Neural progenitor cell (in vitro differentiated cells): ENCODE data around the gene LPIN2. TPM values are rescaled to one million over a fixed set of nuclear protein-coding genes. Genes with fewer than 3 reads are reported as not detected.
A peak's percentile ranks its signal among the peaks of the same experiment; 100 is the strongest.

Experiments
- DNase-seq: peaks from one replicate; pipeline ENCODE4 v3.0.0-alpha.2; 2016; ENCODE audit warnings: low spot score
- H2AFZ ChIP-seq: fragments of 200-600 bp; sonication (generic); replicated peaks from 2 replicates; pipeline ENCODE4 v1.6.1; 2016; ENCODE audit warnings: antibody characterized with exemption
- H3F3A ChIP-seq: fragments of 200-600 bp; sonication (generic); 2 replicates; pipeline ENCODE4 v1.6.1; 2016; ENCODE audit warnings: antibody characterized with exemption, low read depth
- H3K27ac ChIP-seq: fragments of 200-600 bp; sonication (generic); 2 replicates; pipeline ENCODE4 v1.5.1; 2016; ENCODE audit warnings: mild to moderate bottlenecking
- H3K27me3 ChIP-seq: fragments of 200-600 bp; sonication (generic); 2 replicates; pipeline ENCODE4 v1.6.1; 2016; ENCODE audit warnings: mild to moderate bottlenecking, moderate library complexity
- H3K36me3 ChIP-seq: fragments of 200-600 bp; sonication (generic); 2 replicates; pipeline ENCODE4 v1.5.1; 2016
- H3K4me1 ChIP-seq: fragments of 200-600 bp; sonication (generic); 2 replicates; pipeline ENCODE4 v1.6.1; 2016; ENCODE audit warnings: mixed run types
- H3K4me2 ChIP-seq: fragments of 200-600 bp; sonication (generic); 2 replicates; pipeline ENCODE4 v1.6.1; 2016
- H3K4me3 ChIP-seq: fragments of 200-600 bp; sonication (generic); 2 replicates; pipeline ENCODE4 v1.5.1; 2016
- H3K79me2 ChIP-seq: fragments of 200-600 bp; sonication (generic); 2 replicates; pipeline ENCODE4 v1.6.1; 2016; ENCODE audit warnings: low read depth
- H3K9ac ChIP-seq: fragments of 200-600 bp; sonication (generic); 2 replicates; pipeline ENCODE4 v1.6.1; 2016
- H3K9me3 ChIP-seq: fragments of 200-600 bp; sonication (generic); 2 replicates; pipeline ENCODE4 v1.5.1; 2016; ENCODE audit warnings: low read depth
- H4K20me1 ChIP-seq: fragments of 200-600 bp; sonication (generic); 2 replicates; pipeline ENCODE4 v1.6.1; 2016; ENCODE audit warnings: low read depth
- H3K27ac Mint-ChIP-seq: 3 replicates; pipeline ENCODE4 v1.8.0; 2021; ENCODE audit warnings: mixed read lengths
- H3K27me3 Mint-ChIP-seq: 2 replicates; pipeline ENCODE4 v1.8.0; 2022; ENCODE audit warnings: low read depth, mild to moderate bottlenecking, inconsistent platforms, moderate library complexity, mixed read lengths; ENCODE audit not compliant: insufficient read depth
- H3K36me3 Mint-ChIP-seq: 3 replicates; pipeline ENCODE4 v1.8.0; 2021; ENCODE audit warnings: mixed read lengths
- H3K4me1 Mint-ChIP-seq: 3 replicates; pipeline ENCODE4 v1.8.0; 2021; ENCODE audit warnings: mixed read lengths
- H3K4me3 Mint-ChIP-seq: 3 replicates; pipeline ENCODE4 v1.8.0; 2021; ENCODE audit warnings: mild to moderate bottlenecking, moderate library complexity, mixed read lengths
- H3K9me3 Mint-ChIP-seq: 3 replicates; pipeline ENCODE4 v1.8.0; 2020; ENCODE audit warnings: mixed read lengths
- CTCF ChIP-seq: fragments of 200-600 bp; sonication (generic); IDR thresholded peaks from 2 replicates; pipeline ENCODE4 v1.5.1; 2017; ENCODE audit warnings: antibody characterized with exemption, mild to moderate bottlenecking
- EZH2 ChIP-seq: fragments of 200-600 bp; sonication (generic); IDR thresholded peaks from 2 replicates; pipeline ENCODE4 v1.6.1; 2017; ENCODE audit warnings: antibody characterized with exemption, mild to moderate bottlenecking, moderate library complexity
- EZH2phosphoT487 ChIP-seq: fragments of 200-600 bp; sonication (generic); IDR thresholded peaks from 2 replicates; pipeline ENCODE4 v1.6.1; 2017; ENCODE audit warnings: antibody characterized with exemption
- total RNA-seq: library from RNA; depleted of rRNA; stranded (reverse); fragments of >200 nt; gene quantifications from 2 replicates; pipeline ENCODE4 v1.2.3, GENCODE V29; 2015; ENCODE audit warnings: low replicate concordance

Gene LPIN2
- total RNA-seq, 1 donor from 2014 or later = 32.1 TPM

DNA sequence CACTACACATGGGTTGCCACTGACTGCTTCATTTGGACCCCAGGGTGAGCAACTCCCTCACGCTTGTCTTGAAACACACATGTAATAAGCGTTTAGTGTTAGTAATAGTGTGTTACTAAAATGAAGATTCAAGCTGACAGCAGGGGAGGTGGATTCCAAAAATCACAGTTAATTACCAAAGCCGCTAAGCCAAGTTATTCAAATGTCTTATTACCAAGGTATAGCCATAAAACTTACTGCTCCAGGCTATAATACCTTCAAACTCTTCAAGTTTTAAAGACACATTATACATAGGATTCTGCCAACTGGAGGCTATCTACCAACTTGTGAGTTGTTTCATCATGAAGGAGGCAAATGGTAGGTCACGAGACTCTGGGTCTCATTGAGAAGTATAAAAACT, 2.9 kb downstream of the LPIN2 start:
- no peaks in the 10 kb centered on the region for H3K27me3 ChIP-seq
- H3K9me3 ChIP-seq = no peaks in the 10 kb centered on the region
- H3K36me3 ChIP-seq = peaks cover 12% of the 10 kb centered on the region
- H2AFZ ChIP-seq = no peak overlapping the region
- no peak overlapping the region for H3K4me2 ChIP-seq
- TF ChIP-seq EZH2 (no peak), EZH2phosphoT487 (no peak)
- H3K9ac ChIP-seq = no peak overlapping the region
- peaks cover 25% of the 10 kb centered on the region for H3F3A ChIP-seq
- H3K4me1 ChIP-seq = peaks cover 16% of the 10 kb centered on the region
- Mint-ChIP-seq H3K4me3 (peak overlapping the region; percentile 2), H3K4me1 (peaks cover 32% of the 10 kb centered on the region), H3K27ac (no peak overlapping the region), H3K9me3 (peaks cover 14% of the 10 kb centered on the region), H3K36me3 (peaks cover 37% of the 10 kb centered on the region), H3K27me3 (peaks cover 8% of the 10 kb centered on the region)
- no peak for DNase-seq
- H3K79me2 ChIP-seq = peaks cover 72% of the 10 kb centered on the region
- no peaks in the 10 kb centered on the region for H4K20me1 ChIP-seq
- H3K27ac ChIP-seq = no peak overlapping the region
- no peak overlapping the region for H3K4me3 ChIP-seq

DNA sequence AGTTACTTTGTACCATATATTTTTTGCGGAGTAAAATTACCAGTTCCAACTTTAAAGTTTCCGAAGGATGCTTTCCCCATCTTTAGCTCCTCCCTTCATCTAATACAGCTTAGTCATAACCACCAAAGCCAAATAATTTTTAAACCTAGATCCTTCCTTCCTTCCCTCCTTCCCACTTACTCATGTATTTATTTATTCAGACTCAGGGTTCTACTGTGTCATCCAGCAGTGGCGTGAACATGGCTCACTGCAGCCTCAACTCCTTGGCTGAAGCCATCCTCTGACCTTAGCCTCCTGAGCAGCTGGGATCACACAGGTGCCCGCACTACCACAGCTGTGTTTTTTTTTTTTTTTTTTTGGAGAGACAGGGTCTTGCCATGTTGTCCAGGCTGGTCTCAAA, 4.4 kb downstream of the LPIN2 start:
- no peak overlapping the region for H3K27ac ChIP-seq
- TF ChIP-seq CTCF (no peak), EZH2phosphoT487 (no peak), EZH2 (no peak)
- H3K4me3 ChIP-seq = no peak overlapping the region
- H3K27me3 Mint-ChIP-seq = peaks cover 12% of the 10 kb centered on the region
- H3K36me3 ChIP-seq = peaks cover 12% of the 10 kb centered on the region
- H3K9me3 Mint-ChIP-seq = peaks cover 29% of the 10 kb centered on the region
- peaks cover 15% of the 10 kb centered on the region for H3F3A ChIP-seq
- no peak for DNase-seq
- peaks cover 86% of the 10 kb centered on the region for H3K79me2 ChIP-seq
- H3K27me3 ChIP-seq = no peaks in the 10 kb centered on the region
- H3K4me2 ChIP-seq = no peak overlapping the region
- H3K4me1 ChIP-seq = peaks cover 13% of the 10 kb centered on the region
- H3K9me3 ChIP-seq = no peaks in the 10 kb centered on the region
- H3K9ac ChIP-seq = no peak overlapping the region
- H3K27ac Mint-ChIP-seq = no peak overlapping the region
- H4K20me1 ChIP-seq = no peaks in the 10 kb centered on the region
- no peak overlapping the region for H3K4me3 Mint-ChIP-seq
- peaks cover 52% of the 10 kb centered on the region for H3K36me3 Mint-ChIP-seq
- H2AFZ ChIP-seq = no peak overlapping the region
- H3K4me1 Mint-ChIP-seq = peaks cover 26% of the 10 kb centered on the region

DNA sequence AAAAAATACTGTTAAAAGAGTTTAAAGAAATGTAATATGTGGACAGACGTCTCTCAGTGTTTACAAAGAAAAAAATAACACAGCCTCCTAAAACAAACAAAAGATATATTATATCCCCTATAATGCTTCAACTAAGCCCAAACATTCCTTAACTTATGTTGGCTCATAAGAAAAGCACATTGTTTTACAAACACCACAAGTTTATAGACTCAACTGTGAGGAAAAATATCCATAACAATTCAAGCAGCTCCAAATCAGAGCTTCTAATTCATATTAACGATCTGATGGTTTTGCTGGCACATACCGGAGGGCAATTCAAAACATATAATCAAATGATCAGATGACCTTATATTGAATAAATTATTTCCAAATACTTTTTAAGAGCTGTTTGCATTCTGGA, 5.5 kb downstream of the LPIN2 start:
- Mint-ChIP-seq H3K4me1 (peaks cover 24% of the 10 kb centered on the region), H3K36me3 (peaks cover 62% of the 10 kb centered on the region)

More for the DNA sequence above, 5.5 kb downstream of the LPIN2 start:
- H3K27ac Mint-ChIP-seq = no peak overlapping the region
- DNase-seq = no peak
- no peak overlapping the region for H3K27ac ChIP-seq
- H4K20me1 ChIP-seq = no peaks in the 10 kb centered on the region
- TF ChIP-seq EZH2phosphoT487 (no peak), CTCF (no peak), EZH2 (no peak)
- peaks cover 12% of the 10 kb centered on the region for H3K27me3 Mint-ChIP-seq
- H3K4me2 ChIP-seq = no peak overlapping the region
- no peaks in the 10 kb centered on the region for H3K27me3 ChIP-seq
- H3K9me3 ChIP-seq = no peaks in the 10 kb centered on the region
- H3K4me1 ChIP-seq = peaks cover 13% of the 10 kb centered on the region
- H3K4me3 ChIP-seq = no peak overlapping the region
- H3K4me3 Mint-ChIP-seq = no peak overlapping the region
- no peak overlapping the region for H2AFZ ChIP-seq
- H3F3A ChIP-seq = peaks cover 8% of the 10 kb centered on the region
- peaks cover 97% of the 10 kb centered on the region for H3K79me2 ChIP-seq
- H3K36me3 ChIP-seq = peaks cover 12% of the 10 kb centered on the region
- no peak overlapping the region for H3K9ac ChIP-seq
- peaks cover 33% of the 10 kb centered on the region for H3K9me3 Mint-ChIP-seq
